ENCODE results near the gene EDAR. TPM values are rescaled to one million over a fixed set of nuclear protein-coding genes. Genes with fewer than 3 reads are reported as not detected.

Gene EDAR
- 0.24 and 0.69 TPM in 2 replicates for total RNA-seq
- long read RNA-seq: 0 reads

DNA sequence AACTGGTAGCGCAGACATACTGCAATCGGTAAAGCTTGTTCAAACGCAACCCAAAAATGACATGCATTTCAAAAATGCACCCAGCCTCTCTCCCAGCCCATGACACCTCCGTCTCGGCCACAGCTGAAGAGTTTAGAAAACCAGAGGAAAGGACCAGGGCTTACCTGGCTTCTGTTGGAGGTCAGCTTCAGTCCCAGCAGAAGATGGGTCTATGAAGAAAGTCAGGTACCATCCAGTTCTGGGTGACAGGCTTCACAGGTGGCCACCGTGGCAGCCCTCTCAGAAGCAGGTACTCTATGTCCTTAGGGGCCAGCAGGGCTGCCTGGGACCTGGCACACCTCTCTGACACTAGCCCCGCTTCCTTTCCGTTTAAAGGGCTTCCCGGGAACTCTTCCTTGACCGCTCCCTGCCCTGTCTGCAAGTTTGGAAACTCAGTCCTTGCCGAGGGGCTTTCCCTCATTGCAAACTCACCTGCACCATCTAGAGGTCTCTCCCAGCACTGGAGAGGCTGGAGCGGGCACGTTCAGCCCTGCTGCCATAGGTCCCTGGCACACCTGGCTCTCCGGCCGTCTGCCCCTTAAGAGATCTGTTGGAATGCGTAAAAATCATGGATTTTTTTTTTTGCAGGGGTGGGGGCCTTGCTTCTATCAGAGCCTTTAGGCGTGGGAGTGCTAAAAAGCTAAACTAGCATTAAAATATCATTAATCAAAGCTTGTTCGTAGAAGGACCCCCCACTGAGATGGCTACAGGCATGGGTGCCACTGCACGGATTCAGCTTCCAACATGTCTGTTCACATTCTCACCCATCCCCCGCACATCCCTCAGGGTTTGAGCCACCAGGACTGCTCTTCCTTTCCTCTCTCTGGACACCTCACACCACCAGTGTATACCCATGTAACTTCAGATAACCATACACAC lies at the start of gene EDAR:
EDAR (minus strand) TSS at position 425 of the 918 bp plus-strand sequence. CDS start 58,206 bp downstream, outside the sequence.
- TF ChIP-seq CTCF (IDR thresholded peaks at IDR 0.05; ENCODE audit: unreplicated experiment): peak; percentile 70
- H3K4me3 Mint-ChIP-seq (ENCODE audit: low read depth): peak within 1 kb of the TSS; percentile 11
- no peaks in the 10 kb centered on the region for H3K9me3 Mint-ChIP-seq (ENCODE audit: low read depth)
- H3K27ac Mint-ChIP-seq: peak within 1 kb of the TSS; percentile 38
- H3K27me3 Mint-ChIP-seq: peaks cover 15% of the 10 kb centered on the region
- H3K4me1 Mint-ChIP-seq (ENCODE audit: low read depth): peaks cover 16% of the 10 kb centered on the region
- H3K36me3 Mint-ChIP-seq (ENCODE audit: insufficient read depth): no peaks in the 10 kb centered on the region
- DNase-seq (ENCODE audit: low spot score, unreplicated experiment): peak; percentile 30

DNA sequence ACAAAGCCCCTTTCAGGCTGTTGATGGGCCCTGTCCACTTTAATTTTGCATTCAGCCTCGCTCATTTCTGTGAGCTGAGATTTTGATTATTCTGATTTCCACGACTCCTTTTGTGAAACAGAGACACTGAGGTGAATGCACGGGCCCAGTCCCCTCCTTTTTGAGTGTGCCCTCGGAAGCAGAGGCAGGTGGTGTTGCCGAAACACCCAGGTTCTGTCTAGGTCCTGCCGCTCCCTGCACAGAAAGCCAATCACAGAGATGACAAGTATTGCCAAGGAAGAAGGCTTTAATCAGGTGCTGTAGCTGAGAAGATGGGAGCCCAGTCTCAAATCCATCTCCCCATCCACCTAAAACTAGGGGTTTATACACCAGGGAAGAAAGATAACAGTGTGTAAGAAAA lies 44.2 kb upstream of the EDAR start:
- H3K9me3 Mint-ChIP-seq (ENCODE audit: low read depth): peaks cover 7% of the 10 kb centered on the region
- TF ChIP-seq CTCF (IDR thresholded peaks at IDR 0.05; ENCODE audit: unreplicated experiment): no peak
- peaks cover 16% of the 10 kb centered on the region for H3K4me1 Mint-ChIP-seq (ENCODE audit: low read depth)
- no peak overlapping the region for H3K4me3 Mint-ChIP-seq (ENCODE audit: low read depth)
- no peaks in the 10 kb centered on the region for H3K27me3 Mint-ChIP-seq
- H3K36me3 Mint-ChIP-seq (ENCODE audit: insufficient read depth): no peaks in the 10 kb centered on the region
- no peak for DNase-seq (ENCODE audit: low spot score, unreplicated experiment)
- H3K27ac Mint-ChIP-seq: no peak overlapping the region

- DNase-seq (ENCODE audit: low spot score, unreplicated experiment): no peak
- Mint-ChIP-seq H3K27ac (peak overlapping the region; percentile 81), H3K4me3 (ENCODE audit: low read depth) (peak overlapping the region; percentile 68), H3K4me1 (ENCODE audit: low read depth) (peaks cover 17% of the 10 kb centered on the region), H3K27me3 (no peaks in the 10 kb centered on the region), H3K9me3 (ENCODE audit: low read depth) (peaks cover 6% of the 10 kb centered on the region), H3K36me3 (ENCODE audit: insufficient read depth) (no peaks in the 10 kb centered on the region)
- TF ChIP-seq CTCF (IDR thresholded peaks at IDR 0.05; ENCODE audit: unreplicated experiment): no peak
Measured at GRCh38 chr2:109032229-109032820, 43.3 kb upstream of the EDAR start.

DNA sequence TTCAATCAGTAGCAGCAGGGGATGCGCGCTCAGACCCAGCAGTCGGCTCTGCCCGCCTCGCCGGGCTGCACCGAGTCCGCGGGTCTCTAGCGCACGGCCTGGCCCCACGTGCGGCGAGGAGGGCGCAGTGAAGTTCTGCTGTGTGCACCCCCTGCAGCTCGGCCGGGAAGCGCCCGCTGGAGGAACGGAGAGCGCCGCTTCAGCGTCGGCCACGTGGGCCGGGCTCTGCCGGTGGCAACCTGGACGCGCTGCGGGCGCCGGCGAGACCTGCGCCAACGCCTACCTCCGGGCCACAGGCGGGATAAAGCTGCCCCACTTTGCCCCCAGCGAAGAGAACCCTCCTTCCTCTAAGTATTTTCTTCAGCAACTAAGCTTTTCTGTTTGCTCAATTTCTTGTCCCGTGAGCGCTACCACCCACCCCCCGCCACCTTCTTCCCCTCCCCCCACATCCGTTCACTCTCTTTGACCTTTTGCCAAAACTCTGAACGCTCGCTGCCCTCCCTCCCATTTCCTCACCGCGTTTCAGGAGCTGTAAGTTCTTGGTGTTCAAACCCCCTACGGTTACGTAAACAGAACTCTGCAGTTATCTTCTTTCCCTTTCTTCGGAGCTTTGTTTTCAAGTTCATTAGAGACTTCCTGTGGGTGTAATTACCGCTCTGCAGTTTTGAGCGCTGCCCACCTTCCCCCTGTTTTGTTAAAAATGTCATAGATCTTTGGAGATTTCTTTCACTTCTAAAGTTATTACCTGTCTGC lies 42.6 kb upstream of the EDAR start:
- peak; percentile 43 for DNase-seq (ENCODE audit: low spot score, unreplicated experiment)
- Mint-ChIP-seq H3K4me1 (ENCODE audit: low read depth) (peaks cover 17% of the 10 kb centered on the region), H3K4me3 (ENCODE audit: low read depth) (peak overlapping the region; percentile 68), H3K27me3 (no peaks in the 10 kb centered on the region), H3K36me3 (ENCODE audit: insufficient read depth) (no peaks in the 10 kb centered on the region), H3K9me3 (ENCODE audit: low read depth) (peaks cover 4% of the 10 kb centered on the region), H3K27ac (peak overlapping the region; percentile 81)
- peak; percentile 23 for TF ChIP-seq CTCF (IDR thresholded peaks at IDR 0.05; ENCODE audit: unreplicated experiment)

Data from progenitor cell of endocrine pancreas (in vitro differentiated cells).